Subcutaneous adipose tissue (tissue), 4 donors: ENCODE data around the gene THADA. TPM values are rescaled to one million over a fixed set of nuclear protein-coding genes. Genes with fewer than 3 reads are reported as not detected.

Experiments used
- CTCF ChIP-seq: fragments of 450-650 bp; IDR thresholded peaks from one replicate; pipeline ENCODE4 v1.5.1; 2016; ENCODE audit warnings: low read depth, mild to moderate bottlenecking, control low read depth, antibody characterized with exemption, moderate library complexity
- total RNA-seq, 4 donors: library from RNA; depleted of rRNA; stranded (reverse); fragments of >200 nt; gene quantifications; one replicate each; pipeline ENCODE4 v1.1.0, GENCODE V29; 2016

The THADA gene
- total RNA-seq, 4 donors from 2014 or later: 31.8 to 71.9 (median 53.8) TPM

DNA sequence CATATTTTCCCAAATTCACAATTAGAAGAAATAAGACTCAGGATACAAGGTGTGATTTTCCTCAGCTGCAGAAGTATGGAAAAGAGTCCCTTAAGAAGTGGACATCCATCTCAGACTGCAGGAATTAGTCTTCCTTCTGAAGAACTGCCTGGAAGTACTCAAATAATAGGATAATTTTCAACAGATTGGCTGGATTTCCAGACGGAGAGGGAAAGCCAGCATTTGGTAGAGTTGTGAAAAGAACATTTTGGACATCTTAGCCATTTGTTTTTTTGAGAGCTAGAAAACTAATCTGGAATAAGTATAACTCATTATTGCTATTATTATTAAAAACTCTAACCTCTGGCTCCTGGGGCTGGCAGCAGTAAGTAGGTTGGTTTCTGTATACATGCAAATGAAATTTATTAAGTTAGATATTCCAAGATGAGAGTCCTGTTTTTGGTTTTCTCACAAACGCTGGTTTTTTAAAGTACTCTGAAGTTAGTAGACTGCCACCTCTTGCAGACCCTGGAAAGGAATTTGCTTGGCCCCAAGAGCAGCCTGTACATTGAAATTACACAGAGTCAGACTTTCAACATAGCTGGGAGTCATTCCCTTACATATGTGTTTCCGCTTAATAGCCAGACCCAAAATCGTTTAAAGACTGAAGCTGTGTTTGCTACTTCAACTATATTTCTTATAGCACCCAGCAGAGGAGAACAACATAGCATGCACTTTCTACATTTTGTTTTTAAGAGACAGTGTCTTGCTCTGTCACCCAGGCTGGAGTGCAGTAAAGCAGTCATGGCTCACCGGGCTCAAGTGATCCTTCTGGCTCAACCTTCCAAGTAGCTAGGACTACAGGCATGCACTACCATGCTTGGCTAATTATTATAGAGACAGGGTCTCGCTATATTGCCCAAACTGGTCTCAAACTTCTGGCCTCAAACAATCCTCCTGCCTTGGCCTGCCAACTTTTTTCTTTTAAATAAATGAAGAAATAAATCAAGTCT, 142.4 kb downstream of the THADA start:
- no peak for TF ChIP-seq CTCF

DNA sequence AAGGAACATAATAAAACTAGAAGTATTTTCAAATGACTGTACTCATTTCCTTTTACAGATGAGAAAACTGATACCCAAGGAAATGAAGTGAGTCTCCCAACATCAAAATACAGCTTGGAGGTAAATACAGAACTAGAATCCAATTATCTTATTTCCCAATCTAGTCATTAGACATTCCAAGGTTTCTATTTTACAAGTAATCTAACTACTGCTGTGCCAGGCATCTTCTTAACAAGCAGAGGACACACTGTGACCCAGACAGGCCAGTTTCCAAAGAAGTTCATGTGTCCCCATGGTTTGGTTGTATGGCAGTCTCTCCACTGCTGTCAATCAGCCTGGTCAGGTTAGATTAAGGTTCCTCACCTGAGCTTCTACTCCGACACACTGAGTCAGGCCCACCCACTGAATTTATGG, 143.5 kb downstream of the THADA start:
- TF ChIP-seq CTCF: no peak

DNA sequence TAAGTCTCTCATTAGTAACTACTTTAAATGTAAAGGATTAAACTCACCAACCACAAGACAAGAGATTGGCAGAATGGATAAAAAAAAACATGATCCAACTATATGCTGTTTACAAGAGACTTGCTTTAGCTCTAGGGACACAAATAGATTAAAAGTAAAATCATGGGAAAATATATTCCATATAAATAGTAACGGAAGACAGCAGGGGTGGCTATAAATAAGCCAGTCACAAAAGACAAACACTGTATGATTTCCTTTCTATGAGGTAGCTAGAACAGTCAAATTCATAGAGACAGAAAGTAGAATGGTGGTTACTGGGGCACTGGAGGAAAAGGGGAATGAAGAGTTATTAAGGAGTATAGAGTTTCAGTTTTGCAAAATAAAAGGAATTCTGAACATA, 145.2 kb downstream of the THADA start:
- no peak for TF ChIP-seq CTCF

DNA sequence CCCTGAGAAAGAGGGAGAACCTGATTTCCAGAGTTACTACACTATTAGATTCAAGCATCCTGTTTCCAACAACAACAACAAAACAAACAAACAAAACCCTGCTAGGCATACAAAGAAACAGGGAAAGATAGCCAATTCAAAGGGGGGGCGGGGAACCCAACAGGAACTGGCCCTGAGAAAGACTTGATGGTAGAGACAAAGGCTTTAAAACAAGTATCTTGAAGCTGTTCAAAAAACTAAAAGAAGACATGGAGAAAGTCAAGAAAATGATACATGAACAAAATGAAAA, 147.1 kb downstream of the THADA start:
- TF ChIP-seq CTCF: no peak

- TF ChIP-seq CTCF: no peak
Measured at GRCh38 chr2:43448011-43448821, 147.6 kb downstream of the THADA start.

DNA sequence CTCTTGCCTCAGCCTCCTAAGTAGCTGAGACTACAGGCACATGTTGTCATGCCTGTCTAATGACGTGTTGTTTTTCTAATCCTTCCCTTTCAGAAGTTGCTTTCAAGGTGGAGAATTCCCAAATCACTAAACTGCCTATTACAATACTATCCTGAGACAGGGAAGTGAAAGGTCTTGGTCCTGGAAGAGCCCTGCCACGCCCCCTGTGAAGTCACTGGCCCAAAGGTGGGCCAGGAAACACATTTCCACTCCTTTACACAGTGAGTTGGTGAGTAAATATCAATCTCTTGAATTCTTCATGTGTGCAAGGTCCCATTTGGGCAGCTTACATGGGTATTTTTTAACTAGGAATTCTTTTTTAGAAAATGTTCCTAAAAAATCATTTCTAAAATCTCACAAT, 150.1 kb downstream of the THADA start:
- no peak for TF ChIP-seq CTCF

GRCh38 chr2:43444989-43445645, 150.7 kb downstream of the THADA start:
- TF ChIP-seq CTCF: no peak
